ENCODE measurements around the gene SMPX. TPM values are rescaled to one million over a fixed set of nuclear protein-coding genes. Genes with fewer than 3 reads are reported as not detected.

SMPX gene
- total and polyA plus RNA-seq, 8 donors: 1.0 to 126 (median 13.9) TPM; not detected in 2

DNA sequence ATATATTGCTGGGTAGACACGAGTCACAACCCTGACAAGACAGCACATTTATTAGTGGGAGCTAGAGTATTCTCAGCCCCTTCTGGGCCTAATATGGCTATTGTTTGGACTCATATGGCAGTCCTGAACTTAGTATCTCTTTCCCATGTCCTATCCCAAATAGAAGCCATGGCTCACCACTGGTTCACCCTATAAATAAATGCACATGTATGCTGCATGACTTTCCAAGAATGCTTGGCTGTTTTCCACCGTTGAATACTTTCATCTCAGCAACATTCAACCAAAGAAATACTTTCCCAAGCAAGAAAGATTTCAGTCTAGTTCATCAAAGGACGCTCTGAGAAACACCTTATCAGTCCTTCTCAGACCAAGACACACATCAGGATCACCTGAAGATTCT lies 36.7 kb downstream of the SMPX start:
- DNase-seq: no peak
- Histone ChIP-seq H3K4me1 (no peaks in the 10 kb centered on the region), H3K4me3 (no peak overlapping the region), H3K27me3 (no peaks in the 10 kb centered on the region), H3K9me3 (no peaks in the 10 kb centered on the region), H3K36me3 (no peaks in the 10 kb centered on the region), H3K27ac (no peak overlapping the region)
- WGBS, 5 donors: 49 to 79% (median 77%) methylated on average over 3 of the region's 3 CpGs
- intact Hi-C loops (cut with DNase I; ENCODE audit: low total_unique reads): no loop called here
- TF ChIP-seq EP300 (IDR thresholded peaks at IDR 0.05): no peak
- TF ChIP-seq POLR2A (IDR thresholded peaks at IDR 0.05): no peak
- TF ChIP-seq POLR2AphosphoS5 (IDR thresholded peaks at IDR 0.05): no peak
- TF ChIP-seq, protein P1, sequence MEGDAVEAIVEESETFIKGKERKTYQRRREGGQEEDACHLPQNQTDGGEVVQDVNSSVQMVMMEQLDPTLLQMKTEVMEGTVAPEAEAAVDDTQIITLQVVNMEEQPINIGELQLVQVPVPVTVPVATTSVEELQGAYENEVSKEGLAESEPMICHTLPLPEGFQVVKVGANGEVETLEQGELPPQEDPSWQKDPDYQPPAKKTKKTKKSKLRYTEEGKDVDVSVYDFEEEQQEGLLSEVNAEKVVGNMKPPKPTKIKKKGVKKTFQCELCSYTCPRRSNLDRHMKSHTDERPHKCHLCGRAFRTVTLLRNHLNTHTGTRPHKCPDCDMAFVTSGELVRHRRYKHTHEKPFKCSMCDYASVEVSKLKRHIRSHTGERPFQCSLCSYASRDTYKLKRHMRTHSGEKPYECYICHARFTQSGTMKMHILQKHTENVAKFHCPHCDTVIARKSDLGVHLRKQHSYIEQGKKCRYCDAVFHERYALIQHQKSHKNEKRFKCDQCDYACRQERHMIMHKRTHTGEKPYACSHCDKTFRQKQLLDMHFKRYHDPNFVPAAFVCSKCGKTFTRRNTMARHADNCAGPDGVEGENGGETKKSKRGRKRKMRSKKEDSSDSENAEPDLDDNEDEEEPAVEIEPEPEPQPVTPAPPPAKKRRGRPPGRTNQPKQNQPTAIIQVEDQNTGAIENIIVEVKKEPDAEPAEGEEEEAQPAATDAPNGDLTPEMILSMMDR (IDR thresholded peaks at IDR 0.05): no peak

DNA sequence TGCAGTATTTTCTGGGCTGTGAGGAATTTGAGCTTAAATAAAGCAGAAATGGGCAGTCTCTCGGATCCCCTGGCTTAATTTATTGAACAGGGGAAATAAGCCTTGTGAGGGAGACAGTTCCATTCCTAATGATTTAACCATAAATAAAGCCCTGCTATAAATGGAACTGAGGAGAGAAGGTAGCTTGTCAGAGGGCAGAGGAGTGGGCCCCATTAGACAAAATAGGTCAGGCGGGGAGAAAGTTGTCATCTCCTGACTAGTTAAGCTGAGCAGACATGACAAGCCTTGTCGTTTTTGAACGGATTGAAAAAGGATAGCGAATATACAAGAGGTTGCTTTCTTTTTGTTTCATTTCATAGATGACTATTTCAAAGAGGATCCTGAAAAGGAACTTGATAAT lies 39.3 kb downstream of the SMPX start:
- H3K36me3 ChIP-seq: no peaks in the 10 kb centered on the region
- H3K9me3 ChIP-seq: no peaks in the 10 kb centered on the region
- H3K27ac ChIP-seq: no peak overlapping the region
- no peak overlapping the region for H3K4me3 ChIP-seq
- H3K27me3 ChIP-seq: no peaks in the 10 kb centered on the region
- intact Hi-C loops (cut with DNase I; ENCODE audit: low total_unique reads): no loop called here
- WGBS, 5 donors: 71 to 83% (median 81%) methylated on average over 5 of the region's 5 CpGs
- TF ChIP-seq POLR2AphosphoS5 (IDR thresholded peaks at IDR 0.05) (no peak), POLR2A (IDR thresholded peaks at IDR 0.05) (no peak), EP300 (IDR thresholded peaks at IDR 0.05) (no peak)
- TF ChIP-seq, protein P1 (IDR thresholded peaks at IDR 0.05): no peak
- no peaks in the 10 kb centered on the region for H3K4me1 ChIP-seq
- DNase-seq: no peak

DNA sequence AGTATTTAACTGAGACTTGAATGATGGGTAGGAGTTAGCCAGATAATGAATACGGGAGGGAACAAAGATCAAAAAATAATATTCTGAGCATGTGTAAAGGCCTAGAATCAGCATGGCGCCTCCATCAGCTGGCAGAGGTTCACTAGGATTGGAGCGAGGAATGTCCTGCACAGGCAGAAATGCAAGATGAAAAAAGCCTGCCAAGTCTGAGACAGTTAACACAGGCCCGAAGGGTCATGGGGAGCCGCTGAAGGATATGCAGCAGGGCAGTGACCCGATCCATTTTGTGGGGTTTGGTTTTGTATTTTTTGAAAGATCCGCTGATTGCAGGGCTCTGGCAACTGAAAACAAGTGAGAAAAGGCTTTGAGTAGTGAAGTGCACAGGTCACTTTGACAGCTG lies 40.1 kb downstream of the SMPX start:
- H3K27me3 ChIP-seq: no peaks in the 10 kb centered on the region
- no peaks in the 10 kb centered on the region for H3K36me3 ChIP-seq
- intact Hi-C loops (cut with DNase I; ENCODE audit: low total_unique reads): no loop called here
- WGBS, 5 donors: 75 to 91% (median 86%) methylated on average over 7 of the region's 7 CpGs
- H3K4me3 ChIP-seq: no peak overlapping the region
- no peak for DNase-seq
- H3K4me1 ChIP-seq: no peaks in the 10 kb centered on the region
- H3K27ac ChIP-seq: no peak overlapping the region
- H3K9me3 ChIP-seq: no peaks in the 10 kb centered on the region
- TF ChIP-seq POLR2AphosphoS5 (IDR thresholded peaks at IDR 0.05) (no peak), POLR2A (IDR thresholded peaks at IDR 0.05) (no peak), EP300 (IDR thresholded peaks at IDR 0.05) (no peak)
- TF ChIP-seq, protein P1 (IDR thresholded peaks at IDR 0.05): no peak

DNA sequence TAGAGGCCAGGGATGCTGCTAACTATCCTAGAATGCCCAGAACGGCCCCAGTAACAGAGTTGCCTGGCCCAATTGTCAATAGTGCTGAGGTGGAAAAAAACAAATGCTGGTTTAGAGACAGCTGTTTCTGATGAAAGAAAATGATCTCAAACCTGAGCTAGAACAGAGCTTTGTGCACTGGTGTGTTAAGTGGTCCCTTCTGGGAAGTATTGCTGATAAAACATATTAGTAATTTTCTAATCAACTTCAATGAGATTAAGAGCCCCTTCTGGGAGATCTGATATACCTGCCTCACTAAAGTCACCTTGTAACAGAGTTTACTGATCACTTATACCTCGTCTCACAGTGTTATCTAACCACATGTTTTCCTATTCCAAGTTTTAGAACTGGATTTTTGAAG lies 42.1 kb downstream of the SMPX start:
- DNase-seq: no peak
- intact Hi-C loops (cut with DNase I; ENCODE audit: low total_unique reads): no loop called here
- Histone ChIP-seq H3K4me3 (no peak overlapping the region), H3K27me3 (no peaks in the 10 kb centered on the region), H3K36me3 (no peaks in the 10 kb centered on the region), H3K27ac (no peak overlapping the region), H3K9me3 (no peaks in the 10 kb centered on the region), H3K4me1 (no peaks in the 10 kb centered on the region)
- TF ChIP-seq POLR2AphosphoS5 (IDR thresholded peaks at IDR 0.05): no peak
- TF ChIP-seq, protein P1 (IDR thresholded peaks at IDR 0.05): no peak
- no peak for TF ChIP-seq POLR2A (IDR thresholded peaks at IDR 0.05)
- no peak for TF ChIP-seq EP300 (IDR thresholded peaks at IDR 0.05)
- 39 to 54% (median 49%) methylated on average over 2 of the region's 2 CpGs for WGBS, 5 donors

All from stomach (tissue), 9 donors.